Measurements from ENCODE around the gene SUSD6.
"Not testable (repeated sequence)": the region's sequence is repeated elsewhere in the genome, so short reads cannot be mapped to it uniquely, and the experiment has no call there.

Gene SUSD6

GRCh38 chr14:69698572-69698971, 87.2 kb downstream of the SUSD6 start:
- DNase-seq (ENCODE audit: low read depth, low spot score) = no peak
- no peak overlapping the region for H3K9ac ChIP-seq (ENCODE audit: insufficient read length)
- H3K27ac ChIP-seq = no peak overlapping the region
- no peaks in the 10 kb centered on the region for H3K36me3 ChIP-seq (ENCODE audit: insufficient read depth, low read length)
- H3K9me3 ChIP-seq (ENCODE audit: low read depth, low read length) = no peaks in the 10 kb centered on the region
- no peak overlapping the region for H3K4me3 ChIP-seq
- TF ChIP-seq EZH2 (IDR thresholded peaks at IDR 0.05) (no peak), FOXP2 (optimal IDR thresholded peaks at IDR 0.05; ENCODE audit: control extremely low read depth, extremely low read length, insufficient read depth) (no peak), POLR2AphosphoS5 (IDR thresholded peaks at IDR 0.05; ENCODE audit: borderline replicate concordance, low read depth, low read length) (no peak)

- not testable (repeated sequence) for H3K9ac ChIP-seq (ENCODE audit: insufficient read length); H3K4me3 ChIP-seq; H3K9me3 ChIP-seq (ENCODE audit: low read depth, low read length); H3K27ac ChIP-seq; DNase-seq (ENCODE audit: low read depth, low spot score); H3K36me3 ChIP-seq (ENCODE audit: insufficient read depth, low read length)
Observed at GRCh38 chr14:69699243-69699642, 87.8 kb downstream of the SUSD6 start.

GRCh38 chr14:69699748-69700303, 88.4 kb downstream of the SUSD6 start:
- no peak overlapping the region for H3K4me3 ChIP-seq
- DNase-seq (ENCODE audit: low read depth, low spot score) = no peak
- no peaks in the 10 kb centered on the region for H3K9me3 ChIP-seq (ENCODE audit: low read depth, low read length)
- TF ChIP-seq EZH2 (IDR thresholded peaks at IDR 0.05) (no peak), POLR2AphosphoS5 (IDR thresholded peaks at IDR 0.05; ENCODE audit: borderline replicate concordance, low read depth, low read length) (no peak), FOXP2 (optimal IDR thresholded peaks at IDR 0.05; ENCODE audit: control extremely low read depth, extremely low read length, insufficient read depth) (no peak)
- no peaks in the 10 kb centered on the region for H3K36me3 ChIP-seq (ENCODE audit: insufficient read depth, low read length)
- no peak overlapping the region for H3K27ac ChIP-seq
- no peak overlapping the region for H3K9ac ChIP-seq (ENCODE audit: insufficient read length)

- TF ChIP-seq FOXP2 (optimal IDR thresholded peaks at IDR 0.05; ENCODE audit: control extremely low read depth, extremely low read length, insufficient read depth) (no peak), POLR2AphosphoS5 (IDR thresholded peaks at IDR 0.05; ENCODE audit: borderline replicate concordance, low read depth, low read length) (no peak), EZH2 (IDR thresholded peaks at IDR 0.05) (no peak)
- Histone ChIP-seq H3K9me3 (ENCODE audit: low read depth, low read length) (no peaks in the 10 kb centered on the region), H3K36me3 (ENCODE audit: insufficient read depth, low read length) (no peaks in the 10 kb centered on the region), H3K4me3 (no peak overlapping the region), H3K9ac (ENCODE audit: insufficient read length) (no peak overlapping the region), H3K27ac (no peak overlapping the region)
- no peak for DNase-seq (ENCODE audit: low read depth, low spot score)
Observed at GRCh38 chr14:69700575-69700974, 89.2 kb downstream of the SUSD6 start.

GRCh38 chr14:69701291-69701690, 89.9 kb downstream of the SUSD6 start:
- Histone ChIP-seq H3K9me3 (ENCODE audit: low read depth, low read length) (no peaks in the 10 kb centered on the region), H3K27ac (no peak overlapping the region), H3K9ac (ENCODE audit: insufficient read length) (no peak overlapping the region), H3K4me3 (no peak overlapping the region), H3K36me3 (ENCODE audit: insufficient read depth, low read length) (no peaks in the 10 kb centered on the region)
- TF ChIP-seq EZH2 (IDR thresholded peaks at IDR 0.05) = no peak
- TF ChIP-seq POLR2AphosphoS5 (IDR thresholded peaks at IDR 0.05; ENCODE audit: borderline replicate concordance, low read depth, low read length) = no peak
- no peak for TF ChIP-seq FOXP2 (optimal IDR thresholded peaks at IDR 0.05; ENCODE audit: control extremely low read depth, extremely low read length, insufficient read depth)
- no peak for DNase-seq (ENCODE audit: low read depth, low spot score)

- H3K36me3 ChIP-seq (ENCODE audit: insufficient read depth, low read length) = no peaks in the 10 kb centered on the region
- DNase-seq (ENCODE audit: low read depth, low spot score) = no peak
- no peak overlapping the region for H3K9ac ChIP-seq (ENCODE audit: insufficient read length)
- H3K9me3 ChIP-seq (ENCODE audit: low read depth, low read length) = no peaks in the 10 kb centered on the region
- no peak for TF ChIP-seq FOXP2 (optimal IDR thresholded peaks at IDR 0.05; ENCODE audit: control extremely low read depth, extremely low read length, insufficient read depth)
- no peak for TF ChIP-seq EZH2 (IDR thresholded peaks at IDR 0.05)
- no peak for TF ChIP-seq POLR2AphosphoS5 (IDR thresholded peaks at IDR 0.05; ENCODE audit: borderline replicate concordance, low read depth, low read length)
- no peak overlapping the region for H3K4me3 ChIP-seq
- no peak overlapping the region for H3K27ac ChIP-seq
Observed at GRCh38 chr14:69701857-69702256, 90.5 kb downstream of the SUSD6 start.

GRCh38 chr14:69703047-69704039, 91.9 kb downstream of the SUSD6 start:
- Histone ChIP-seq H3K9me3 (ENCODE audit: low read depth, low read length) (no peaks in the 10 kb centered on the region), H3K36me3 (ENCODE audit: insufficient read depth, low read length) (no peaks in the 10 kb centered on the region), H3K9ac (ENCODE audit: insufficient read length) (no peak overlapping the region), H3K4me3 (no peak overlapping the region), H3K27ac (no peak overlapping the region)
- DNase-seq (ENCODE audit: low read depth, low spot score) = no peak
- no peak for TF ChIP-seq EZH2 (IDR thresholded peaks at IDR 0.05)
- no peak for TF ChIP-seq FOXP2 (optimal IDR thresholded peaks at IDR 0.05; ENCODE audit: control extremely low read depth, extremely low read length, insufficient read depth)
- no peak for TF ChIP-seq POLR2AphosphoS5 (IDR thresholded peaks at IDR 0.05; ENCODE audit: borderline replicate concordance, low read depth, low read length)

GRCh38 chr14:69704319-69704718, 92.9 kb downstream of the SUSD6 start:
- DNase-seq (ENCODE audit: low read depth, low spot score) = no peak
- Histone ChIP-seq H3K9ac (ENCODE audit: insufficient read length) (no peak overlapping the region), H3K4me3 (no peak overlapping the region), H3K27ac (no peak overlapping the region), H3K36me3 (ENCODE audit: insufficient read depth, low read length) (peaks cover 3% of the 10 kb centered on the region; the same call in 1 of the 2 replicates), H3K9me3 (ENCODE audit: low read depth, low read length) (no peaks in the 10 kb centered on the region)
- TF ChIP-seq POLR2AphosphoS5 (IDR thresholded peaks at IDR 0.05; ENCODE audit: borderline replicate concordance, low read depth, low read length) (no peak), FOXP2 (optimal IDR thresholded peaks at IDR 0.05; ENCODE audit: control extremely low read depth, extremely low read length, insufficient read depth) (no peak), EZH2 (IDR thresholded peaks at IDR 0.05) (no peak)
